Panc1 (cell line): ENCODE data around the gene MAN2B1. TPM values are rescaled to one million over a fixed set of nuclear protein-coding genes. Genes with fewer than 3 reads are reported as not detected.

Experiments used
- ATAC-seq: fragments of 200-7000 bp; cut with Tn5 transposase; 2 replicates; pipeline ENCODE4 v1.9.1; 2020; ENCODE audit warnings: mild to moderate bottlenecking, moderate library complexity
- BruUV-seq: library from RNA; stranded (reverse); fragments of 400-500 nt; replicated peaks from 2 replicates; lab custom pipeline; 2021; lab: Mats Ljungman, UMichigan
- CTCF ChIA-PET: fragments of 300-600 bp; sonication (Branson Sonifier 250); formaldehyde crosslinking; loops from one replicate; lab custom pipeline; 2022; ENCODE audit warnings: antibody characterized with exemption; lab: Charles Lee
- POLR2A ChIA-PET: fragments of 300-600 bp; sonication (Branson Sonifier 250); formaldehyde crosslinking; loops from one replicate; lab custom pipeline; 2022; ENCODE audit warnings: antibody characterized with exemption; lab: Charles Lee
- DNase-seq: peaks from one replicate; pipeline ENCODE4 v3.0.0-alpha.2; 2010; ENCODE audit warnings: low read depth, low spot score
- H3K27ac ChIP-seq: 2 replicates; pipeline ENCODE4 v1.5.1; 2011; ENCODE audit warnings: mild to moderate bottlenecking, low read length, inconsistent platforms
- H3K27me3 ChIP-seq: fragments of 200-500 bp; sonication (Bioruptor generic); 2 replicates; pipeline ENCODE4 v1.6.0; 2014; ENCODE audit warnings: low read length, inconsistent platforms; ENCODE audit not compliant: control insufficient read depth, insufficient read depth
- H3K36me3 ChIP-seq: fragments of 200-500 bp; sonication (Bioruptor generic); 2 replicates; pipeline ENCODE4 v1.5.1; 2014; ENCODE audit warnings: inconsistent platforms, mild to moderate bottlenecking, low read length, moderate library complexity; ENCODE audit not compliant: control insufficient read depth, insufficient read depth
- H3K4me1 ChIP-seq: 2 replicates; pipeline ENCODE4 v1.5.1; 2011; ENCODE audit warnings: inconsistent platforms, mild to moderate bottlenecking, low read length, moderate library complexity; ENCODE audit not compliant: control insufficient read depth, insufficient read depth
- H3K4me3 ChIP-seq, 2 experiments: 2 replicates each; pipeline ENCODE4 v1.5.1; 2011 to 2012; ENCODE audit warnings: low read depth in 2 of 2, low read length in 2 of 2, mild to moderate bottlenecking in 2 of 2, inconsistent platforms in 1 of 2, moderate library complexity in 1 of 2
- H3K9me3 ChIP-seq: fragments of 200-500 bp; sonication (Bioruptor generic); 2 replicates; pipeline ENCODE4 v1.5.1; 2014; ENCODE audit warnings: low read depth, mild to moderate bottlenecking, inconsistent platforms, low read length, moderate library complexity; ENCODE audit not compliant: control insufficient read depth, insufficient read depth
- POLR2AphosphoS5 ChIP-seq: IDR thresholded peaks from 2 replicates; pipeline ENCODE4 v1.6.1; 2012; ENCODE audit warnings: mild to moderate bottlenecking, low read depth, low read length, moderate library complexity
- SIN3A ChIP-seq: IDR thresholded peaks from 2 replicates; pipeline ENCODE4 v1.6.1; 2012; ENCODE audit warnings: low read depth, mild to moderate bottlenecking, low read length, moderate library complexity, borderline replicate concordance; ENCODE audit not compliant: insufficient read depth
- TCF7L2 ChIP-seq: IDR thresholded peaks from 2 replicates; pipeline ENCODE4 v1.6.1; 2011; ENCODE audit warnings: mild to moderate bottlenecking, low read depth, low read length, inconsistent platforms
- in situ Hi-C: cut with HindIII; loops from 2 replicates; pipeline ENCODE4 v1.10.0; 2016; ENCODE audit warnings: low sequenced_read_pairs, low pct_unique_long_range_greater_than_20kb
- intact Hi-C: fragments of 100-400 bp; cut with micrococcal nuclease; formaldehyde crosslinking; loops from one replicate; pipeline ENCODE4 v1.10.0; 2022; ENCODE audit not compliant: unreplicated experiment
- total RNA-seq: library from RNA; stranded (reverse); gene quantifications from one replicate; pipeline ENCODE4 v1.2.1, GENCODE V29; 2021; ENCODE audit not compliant: unreplicated experiment
- TF ChIP-seq, protein P1 (sequence below): fragments of 450-650 bp; IDR thresholded peaks from 2 replicates; pipeline ENCODE4 v1.5.1; 2017; ENCODE audit warnings: mild to moderate bottlenecking
- TF ChIP-seq, protein P2 (sequence below), 2 experiments: IDR thresholded peaks; 2 replicates each; pipeline ENCODE4 v1.6.1; 2011 to 2012; ENCODE audit warnings: low read depth in 2 of 2, control low read depth in 1 of 2, low read length in 1 of 2, mild to moderate bottlenecking in 1 of 2, moderate library complexity in 1 of 2; ENCODE audit not compliant: insufficient read depth in 1 of 2

The MAN2B1 gene
- total RNA-seq, 1 experiment from 2014 or later, result 43.0 TPM

DNA sequence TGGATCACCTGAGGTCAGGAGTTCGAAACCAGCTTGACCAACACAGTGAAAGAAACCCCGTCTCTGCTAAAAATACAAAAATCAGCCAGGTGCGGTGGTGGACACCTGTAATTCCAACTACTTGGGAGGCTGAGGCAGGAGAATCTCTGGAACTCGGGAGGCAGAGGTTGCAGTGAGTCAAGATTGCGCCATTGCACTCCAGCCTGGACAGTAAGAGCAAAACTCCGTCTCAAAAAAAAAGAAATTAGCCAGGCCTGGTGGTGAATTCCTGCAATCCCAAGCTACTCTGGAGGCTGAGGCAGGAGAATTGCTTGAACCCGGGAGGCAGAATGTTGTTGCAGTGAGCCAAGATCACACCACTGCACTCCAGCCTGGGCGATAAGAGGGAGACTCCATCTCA is 42.1 kb upstream of the MAN2B1 start:
- no peak overlapping the region for H3K4me3 ChIP-seq
- no TSS peak for BruUV-seq
- intact Hi-C loops (no loop called here), in situ Hi-C loops (no loop called here)
- no peak for DNase-seq
- TF ChIP-seq, protein P1, sequence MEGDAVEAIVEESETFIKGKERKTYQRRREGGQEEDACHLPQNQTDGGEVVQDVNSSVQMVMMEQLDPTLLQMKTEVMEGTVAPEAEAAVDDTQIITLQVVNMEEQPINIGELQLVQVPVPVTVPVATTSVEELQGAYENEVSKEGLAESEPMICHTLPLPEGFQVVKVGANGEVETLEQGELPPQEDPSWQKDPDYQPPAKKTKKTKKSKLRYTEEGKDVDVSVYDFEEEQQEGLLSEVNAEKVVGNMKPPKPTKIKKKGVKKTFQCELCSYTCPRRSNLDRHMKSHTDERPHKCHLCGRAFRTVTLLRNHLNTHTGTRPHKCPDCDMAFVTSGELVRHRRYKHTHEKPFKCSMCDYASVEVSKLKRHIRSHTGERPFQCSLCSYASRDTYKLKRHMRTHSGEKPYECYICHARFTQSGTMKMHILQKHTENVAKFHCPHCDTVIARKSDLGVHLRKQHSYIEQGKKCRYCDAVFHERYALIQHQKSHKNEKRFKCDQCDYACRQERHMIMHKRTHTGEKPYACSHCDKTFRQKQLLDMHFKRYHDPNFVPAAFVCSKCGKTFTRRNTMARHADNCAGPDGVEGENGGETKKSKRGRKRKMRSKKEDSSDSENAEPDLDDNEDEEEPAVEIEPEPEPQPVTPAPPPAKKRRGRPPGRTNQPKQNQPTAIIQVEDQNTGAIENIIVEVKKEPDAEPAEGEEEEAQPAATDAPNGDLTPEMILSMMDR, result no peak
- no peak for TF ChIP-seq POLR2AphosphoS5
- no peak for TF ChIP-seq SIN3A
- no peak for TF ChIP-seq TCF7L2
- TF ChIP-seq, protein P2, sequence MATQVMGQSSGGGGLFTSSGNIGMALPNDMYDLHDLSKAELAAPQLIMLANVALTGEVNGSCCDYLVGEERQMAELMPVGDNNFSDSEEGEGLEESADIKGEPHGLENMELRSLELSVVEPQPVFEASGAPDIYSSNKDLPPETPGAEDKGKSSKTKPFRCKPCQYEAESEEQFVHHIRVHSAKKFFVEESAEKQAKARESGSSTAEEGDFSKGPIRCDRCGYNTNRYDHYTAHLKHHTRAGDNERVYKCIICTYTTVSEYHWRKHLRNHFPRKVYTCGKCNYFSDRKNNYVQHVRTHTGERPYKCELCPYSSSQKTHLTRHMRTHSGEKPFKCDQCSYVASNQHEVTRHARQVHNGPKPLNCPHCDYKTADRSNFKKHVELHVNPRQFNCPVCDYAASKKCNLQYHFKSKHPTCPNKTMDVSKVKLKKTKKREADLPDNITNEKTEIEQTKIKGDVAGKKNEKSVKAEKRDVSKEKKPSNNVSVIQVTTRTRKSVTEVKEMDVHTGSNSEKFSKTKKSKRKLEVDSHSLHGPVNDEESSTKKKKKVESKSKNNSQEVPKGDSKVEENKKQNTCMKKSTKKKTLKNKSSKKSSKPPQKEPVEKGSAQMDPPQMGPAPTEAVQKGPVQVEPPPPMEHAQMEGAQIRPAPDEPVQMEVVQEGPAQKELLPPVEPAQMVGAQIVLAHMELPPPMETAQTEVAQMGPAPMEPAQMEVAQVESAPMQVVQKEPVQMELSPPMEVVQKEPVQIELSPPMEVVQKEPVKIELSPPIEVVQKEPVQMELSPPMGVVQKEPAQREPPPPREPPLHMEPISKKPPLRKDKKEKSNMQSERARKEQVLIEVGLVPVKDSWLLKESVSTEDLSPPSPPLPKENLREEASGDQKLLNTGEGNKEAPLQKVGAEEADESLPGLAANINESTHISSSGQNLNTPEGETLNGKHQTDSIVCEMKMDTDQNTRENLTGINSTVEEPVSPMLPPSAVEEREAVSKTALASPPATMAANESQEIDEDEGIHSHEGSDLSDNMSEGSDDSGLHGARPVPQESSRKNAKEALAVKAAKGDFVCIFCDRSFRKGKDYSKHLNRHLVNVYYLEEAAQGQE (IDR thresholded peaks at IDR 0.05; ENCODE audit: insufficient read depth in 1 of 2, low read depth in 2 of 2, low read length in 1 of 2), result no peak
- H3K27ac ChIP-seq, result no peak overlapping the region
- ATAC-seq, result no peak
- no peaks in the 10 kb centered on the region for H3K9me3 ChIP-seq
- ChIA-PET CTCF (interaction anchor here (0.9 kb wide), 1 partner anchor 16 kb away, joined by 5 read pairs; no protein-coding TSS in a partner anchor), POLR2A (no interaction called here)
- no peaks in the 10 kb centered on the region for H3K27me3 ChIP-seq
- peaks cover 8% of the 10 kb centered on the region for H3K36me3 ChIP-seq
- H3K4me1 ChIP-seq, result no peaks in the 10 kb centered on the region

DNA sequence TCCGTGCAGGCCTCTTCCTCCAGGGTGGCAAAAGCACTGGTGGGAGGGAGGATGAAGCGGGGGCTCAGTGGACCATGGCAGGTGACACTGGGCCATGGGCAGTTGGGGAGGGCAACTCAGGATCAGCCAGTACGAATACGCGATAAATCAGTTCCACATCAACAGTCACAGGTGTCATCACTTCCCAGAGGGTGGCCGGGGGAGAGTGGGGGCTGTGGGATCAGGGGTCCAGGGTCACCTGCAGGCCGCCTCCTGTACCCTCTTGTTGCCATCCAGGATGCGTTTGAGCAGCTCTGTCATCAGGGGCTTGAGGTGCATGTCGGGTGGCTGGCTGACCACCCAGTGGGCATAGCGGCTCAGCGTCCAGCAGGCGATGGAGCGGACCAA is 39.8 kb upstream of the MAN2B1 start:
- ChIA-PET POLR2A (no interaction called here), CTCF (no interaction called here)
- in situ Hi-C loops, result no loop called here

More for the DNA sequence above, 39.8 kb upstream of the MAN2B1 start:
- intact Hi-C loops, result no loop called here
- H3K4me1 ChIP-seq, result no peaks in the 10 kb centered on the region
- H3K4me3 ChIP-seq, result no peak overlapping the region
- TF ChIP-seq POLR2AphosphoS5 (no peak), TCF7L2 (no peak), SIN3A (no peak)
- TF ChIP-seq, protein P1, result no peak
- TF ChIP-seq, protein P2 (IDR thresholded peaks at IDR 0.05; ENCODE audit: insufficient read depth in 1 of 2, low read depth in 2 of 2, low read length in 1 of 2), result no peak
- DNase-seq (no peak), ATAC-seq (no peak; the same call in 1 of the 2 replicates)
- peaks cover 10% of the 10 kb centered on the region for H3K36me3 ChIP-seq
- H3K27ac ChIP-seq, result no peak overlapping the region
- no peaks in the 10 kb centered on the region for H3K9me3 ChIP-seq
- no peaks in the 10 kb centered on the region for H3K27me3 ChIP-seq
- no TSS peak for BruUV-seq
